Measurements from ENCODE around the gene LATS2. TPM values are rescaled to one million over a fixed set of nuclear protein-coding genes. Genes with fewer than 3 reads are reported as not detected.
"Not testable (repeated sequence)": the region's sequence is repeated elsewhere in the genome, so short reads cannot be mapped to it uniquely, and the experiment has no call there.

Gene LATS2
- total RNA-seq, 2 donors from 2014 or later: 15.8 to 29.8 TPM

GRCh38 chr13:20981370-20982095 is 79.9 kb downstream of the LATS2 start:
- H3K27me3 Mint-ChIP-seq: no peaks in the 10 kb centered on the region
- no peaks in the 10 kb centered on the region for H3K9me3 Mint-ChIP-seq
- H3K27ac Mint-ChIP-seq: peak overlapping the region in 1 of 2 donors; percentile 38
- DNase-seq (ENCODE audit: low spot score) (no peak), ATAC-seq (no peak)
- H3K4me1 Mint-ChIP-seq (ENCODE audit: low read depth in 2 of 2): peaks cover 5 to 7% of the 10 kb centered on the region in 2 donors
- H3K36me3 Mint-ChIP-seq: peaks cover 10% of the 10 kb centered on the region
- H3K4me3 Mint-ChIP-seq: no peak overlapping the region

- Mint-ChIP-seq H3K4me3 (no peak overlapping the region), H3K27me3 (no peaks in the 10 kb centered on the region), H3K9me3 (no peaks in the 10 kb centered on the region), H3K4me1 (ENCODE audit: low read depth in 2 of 2) (peaks cover 3 to 5% of the 10 kb centered on the region in 2 donors), H3K27ac (no peak overlapping the region), H3K36me3 (peaks cover 10% of the 10 kb centered on the region)
- DNase-seq (ENCODE audit: low spot score): no peak
- ATAC-seq: no peak
Observed at GRCh38 chr13:20980899-20981298, 80.5 kb downstream of the LATS2 start.

- Mint-ChIP-seq H3K27me3 (no peaks in the 10 kb centered on the region), H3K27ac (no peak overlapping the region), H3K4me3 (no peak overlapping the region), H3K4me1 (ENCODE audit: low read depth in 2 of 2) (peaks cover 3 to 5% of the 10 kb centered on the region in 2 donors), H3K9me3 (no peaks in the 10 kb centered on the region), H3K36me3 (peaks cover 10% of the 10 kb centered on the region)
- ATAC-seq: no peak
- no peak for DNase-seq (ENCODE audit: low spot score)
Observed at GRCh38 chr13:20980430-20980829, 81.0 kb downstream of the LATS2 start.

DNA sequence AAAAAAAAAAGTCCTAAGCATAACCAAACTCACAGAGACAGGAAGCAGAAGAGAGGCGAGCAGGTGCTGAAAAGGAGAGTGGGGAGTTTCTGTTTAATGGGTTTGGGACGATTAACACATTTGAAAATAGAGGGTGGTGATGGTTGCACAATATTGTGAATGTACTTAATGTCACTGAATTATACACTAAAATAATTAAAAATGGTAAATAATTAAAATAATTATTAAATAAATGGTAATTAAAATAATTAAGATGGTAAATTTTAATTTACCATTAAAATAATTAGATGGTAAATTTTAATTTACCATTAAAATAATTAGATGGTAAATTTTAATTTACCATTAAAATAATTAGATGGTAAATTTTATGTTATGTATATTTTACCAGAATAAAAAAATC is 84.0 kb downstream of the LATS2 start:
- no peak for DNase-seq (ENCODE audit: low spot score)
- no peak for ATAC-seq
- Mint-ChIP-seq H3K27ac (no peak overlapping the region), H3K4me1 (ENCODE audit: low read depth in 2 of 2) (peaks cover 3 to 5% of the 10 kb centered on the region in 2 donors), H3K36me3 (peaks cover 17% of the 10 kb centered on the region), H3K9me3 (no peaks in the 10 kb centered on the region), H3K4me3 (no peak overlapping the region), H3K27me3 (no peaks in the 10 kb centered on the region)

- no peak for DNase-seq (ENCODE audit: low spot score)
- H3K27ac Mint-ChIP-seq: no peak overlapping the region
- H3K9me3 Mint-ChIP-seq: no peaks in the 10 kb centered on the region
- H3K4me3 Mint-ChIP-seq: no peak overlapping the region
- peaks cover 11% of the 10 kb centered on the region for H3K36me3 Mint-ChIP-seq
- peaks cover 3 to 5% of the 10 kb centered on the region in 2 donors for H3K4me1 Mint-ChIP-seq (ENCODE audit: low read depth in 2 of 2)
- H3K27me3 Mint-ChIP-seq: no peaks in the 10 kb centered on the region
- no peak for ATAC-seq
Observed at GRCh38 chr13:20974981-20975585, 86.3 kb downstream of the LATS2 start.

GRCh38 chr13:20973886-20974425 is 87.4 kb downstream of the LATS2 start:
- Mint-ChIP-seq H3K4me3 (no peak overlapping the region), H3K9me3 (no peaks in the 10 kb centered on the region), H3K27ac (no peak overlapping the region), H3K36me3 (peaks cover 11% of the 10 kb centered on the region), H3K27me3 (no peaks in the 10 kb centered on the region), H3K4me1 (ENCODE audit: low read depth in 2 of 2) (peaks cover 7 to 8% of the 10 kb centered on the region in 2 donors)
- ATAC-seq: no peak
- no peak for DNase-seq (ENCODE audit: low spot score)

GRCh38 chr13:20972731-20973130 is 88.7 kb downstream of the LATS2 start:
- H3K4me1 Mint-ChIP-seq (ENCODE audit: low read depth in 2 of 2): peaks cover 15 to 16% of the 10 kb centered on the region in 2 donors
- no peak overlapping the region for H3K27ac Mint-ChIP-seq
- ATAC-seq (no peak), DNase-seq (ENCODE audit: low spot score) (no peak)
- H3K36me3 Mint-ChIP-seq: peaks cover 11% of the 10 kb centered on the region
- H3K4me3 Mint-ChIP-seq: no peak overlapping the region
- H3K27me3 Mint-ChIP-seq: no peaks in the 10 kb centered on the region
- no peaks in the 10 kb centered on the region for H3K9me3 Mint-ChIP-seq

DNA sequence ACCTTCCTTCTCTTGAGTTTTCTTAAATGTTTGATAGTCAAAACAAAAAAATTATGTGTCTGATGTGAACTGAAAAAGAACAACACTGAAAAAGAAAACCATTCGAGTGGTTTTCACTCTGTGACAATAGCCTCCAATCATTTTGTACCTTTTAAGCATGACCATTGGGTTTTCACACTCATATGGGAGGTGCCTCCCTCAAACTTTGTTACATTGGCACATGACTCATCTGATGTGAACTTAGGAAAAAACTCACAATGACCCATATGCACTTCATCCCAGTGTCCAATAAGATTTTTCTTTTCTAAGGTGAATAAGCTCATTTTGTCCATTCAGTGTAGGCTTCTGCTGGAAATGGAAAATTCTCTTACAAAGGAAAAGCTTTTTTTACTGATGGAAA is 92.2 kb downstream of the LATS2 start:
- no peak for DNase-seq (ENCODE audit: low spot score)
- H3K36me3 Mint-ChIP-seq: peaks cover 7% of the 10 kb centered on the region
- H3K4me1 Mint-ChIP-seq (ENCODE audit: low read depth in 2 of 2): peaks cover 12 to 13% of the 10 kb centered on the region in 2 donors
- H3K27ac Mint-ChIP-seq: peak overlapping the region; percentile 4 to 75
- peak; percentile 69 to 74 for ATAC-seq
- no peaks in the 10 kb centered on the region for H3K9me3 Mint-ChIP-seq
- H3K4me3 Mint-ChIP-seq: peak overlapping the region; percentile 49
- peaks cover 0 to 2% of the 10 kb centered on the region in 2 donors for H3K27me3 Mint-ChIP-seq

DNA sequence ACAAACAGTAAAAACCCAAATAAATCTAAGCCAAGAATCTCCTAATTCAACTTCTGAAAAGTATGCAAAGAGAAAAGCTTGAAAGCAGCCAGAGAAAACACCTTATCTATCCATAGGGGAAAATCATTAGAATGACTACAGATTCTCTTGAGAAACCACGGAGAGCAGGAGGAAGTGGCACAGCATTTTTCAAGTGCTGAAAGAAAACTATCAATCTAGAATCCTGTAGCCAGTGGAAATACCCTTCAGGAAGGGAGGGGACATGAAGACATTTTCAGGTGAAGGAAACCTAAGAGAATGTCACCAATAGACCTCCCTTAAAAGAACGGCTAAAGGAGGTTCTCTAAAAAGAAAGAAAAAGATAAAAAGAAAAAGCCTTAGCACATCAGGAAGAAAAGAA is 92.6 kb downstream of the LATS2 start:
- H3K36me3 Mint-ChIP-seq: peaks cover 3% of the 10 kb centered on the region
- peaks cover 16 to 17% of the 10 kb centered on the region in 2 donors for H3K4me1 Mint-ChIP-seq (ENCODE audit: low read depth in 2 of 2)
- H3K9me3 Mint-ChIP-seq: no peaks in the 10 kb centered on the region
- DNase-seq (ENCODE audit: low spot score) (no peak), ATAC-seq (no peak)
- peak overlapping the region; percentile 4 to 75 for H3K27ac Mint-ChIP-seq
- H3K27me3 Mint-ChIP-seq: peaks cover 0 to 2% of the 10 kb centered on the region in 2 donors
- peak overlapping the region; percentile 49 for H3K4me3 Mint-ChIP-seq

DNA sequence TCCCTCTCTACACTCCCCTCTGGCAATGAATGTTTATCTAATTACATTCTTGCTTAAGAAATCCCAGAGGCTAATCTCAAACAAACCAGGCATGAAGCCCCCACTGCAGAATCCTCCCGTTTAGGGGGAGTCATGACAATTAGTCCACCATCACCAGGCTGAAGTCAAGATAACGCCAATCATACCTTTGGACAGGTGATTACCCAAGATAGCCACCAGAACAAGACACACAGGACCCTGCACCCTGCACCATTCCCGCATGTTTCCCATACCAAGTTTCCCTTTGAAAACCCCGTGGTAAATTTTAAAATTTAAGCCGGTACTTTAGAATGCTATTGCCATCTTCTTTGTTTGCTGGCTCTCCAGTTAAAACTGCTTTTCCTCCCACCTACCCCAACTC is 94.0 kb downstream of the LATS2 start:
- Mint-ChIP-seq H3K36me3 (no peaks in the 10 kb centered on the region), H3K4me1 (ENCODE audit: low read depth in 2 of 2) (peaks cover 16 to 17% of the 10 kb centered on the region in 2 donors)

DNA sequence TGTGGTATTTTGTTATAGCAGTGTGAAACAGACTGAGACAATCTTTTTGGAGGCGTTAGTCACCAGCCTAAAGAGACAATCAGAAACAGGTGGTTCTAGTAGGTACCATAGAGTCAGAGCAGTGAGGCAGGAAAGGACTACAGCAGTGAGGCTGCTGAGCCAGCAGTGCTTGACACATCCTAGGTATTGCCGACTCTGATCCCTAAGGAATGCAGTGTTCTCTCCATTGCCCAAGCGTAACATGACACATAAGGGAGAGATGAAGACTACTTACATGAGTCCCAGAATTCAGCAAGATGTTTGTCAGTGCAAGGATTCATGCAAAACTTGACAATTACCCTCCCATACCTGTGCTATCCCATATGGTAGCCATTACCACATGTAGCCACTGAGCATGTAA is 96.5 kb downstream of the LATS2 start:
- ATAC-seq (no peak), DNase-seq (ENCODE audit: low spot score) (no peak)
- Mint-ChIP-seq H3K4me3 (no peak overlapping the region), H3K9me3 (no peaks in the 10 kb centered on the region), H3K4me1 (ENCODE audit: low read depth in 2 of 2) (peaks cover 16 to 17% of the 10 kb centered on the region in 2 donors), H3K27ac (no peak overlapping the region), H3K27me3 (peaks cover 9 to 14% of the 10 kb centered on the region in 2 donors), H3K36me3 (no peaks in the 10 kb centered on the region)

More for the DNA sequence above, 94.0 kb downstream of the LATS2 start:
- DNase-seq (ENCODE audit: low spot score) (no peak), ATAC-seq (no peak)
- H3K27ac Mint-ChIP-seq: no peak overlapping the region
- H3K9me3 Mint-ChIP-seq: no peaks in the 10 kb centered on the region
- peaks cover 0 to 5% of the 10 kb centered on the region in 2 donors for H3K27me3 Mint-ChIP-seq
- no peak overlapping the region for H3K4me3 Mint-ChIP-seq

- not testable (repeated sequence) for H3K36me3 Mint-ChIP-seq; H3K27ac Mint-ChIP-seq; DNase-seq (ENCODE audit: low spot score); H3K4me1 Mint-ChIP-seq (ENCODE audit: low read depth in 2 of 2); H3K4me3 Mint-ChIP-seq; ATAC-seq; H3K9me3 Mint-ChIP-seq
- peaks cover 14 to 15% of the 10 kb centered on the region in 2 donors for H3K27me3 Mint-ChIP-seq
Observed at GRCh38 chr13:20961663-20962062, 99.7 kb downstream of the LATS2 start.

DNA sequence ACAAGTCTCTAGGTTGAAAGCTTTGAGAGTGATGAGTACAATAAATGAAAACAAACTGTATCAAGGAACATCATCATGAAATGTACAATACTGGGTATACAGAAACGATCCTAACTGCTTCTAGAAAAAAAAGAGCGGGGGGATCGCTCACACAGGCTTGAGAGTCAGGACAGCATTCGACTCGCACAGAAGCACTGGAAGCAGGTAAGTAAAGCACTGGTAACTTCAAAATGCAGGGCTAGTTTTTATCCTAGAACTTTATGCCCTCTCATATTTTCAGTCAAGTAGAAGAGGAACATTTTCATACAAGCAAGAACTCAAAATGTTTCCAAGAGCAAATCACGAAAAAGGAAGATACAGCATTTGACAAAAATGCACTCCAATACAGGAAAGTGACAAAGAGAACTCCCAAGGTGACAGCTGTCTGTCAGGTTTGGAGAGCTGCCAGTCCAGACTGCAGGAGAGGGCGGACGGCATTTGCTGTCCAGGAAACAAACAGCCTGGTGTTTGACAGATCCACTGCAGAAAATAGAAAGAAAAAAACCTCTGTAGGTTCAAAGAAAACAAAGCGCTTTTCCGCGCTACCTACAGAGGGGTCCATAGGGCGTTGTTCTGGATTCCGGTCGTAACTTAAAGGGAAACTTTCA is 100.6 kb downstream of the LATS2 start:
- peaks cover 14 to 17% of the 10 kb centered on the region in 2 donors for H3K27me3 Mint-ChIP-seq
- no peak overlapping the region for H3K27ac Mint-ChIP-seq
- no peaks in the 10 kb centered on the region for H3K9me3 Mint-ChIP-seq
- H3K4me3 Mint-ChIP-seq: no peak overlapping the region
- H3K4me1 Mint-ChIP-seq (ENCODE audit: low read depth in 2 of 2): peaks cover 4 to 5% of the 10 kb centered on the region in 2 donors
- DNase-seq (ENCODE audit: low spot score) (no peak), ATAC-seq (no peak)
- H3K36me3 Mint-ChIP-seq: no peaks in the 10 kb centered on the region
